Caco-2 (cell line): Measurements from ENCODE around the gene LRRC14B. TPM values are rescaled to one million over a fixed set of nuclear protein-coding genes. Genes with fewer than 3 reads are reported as not detected.

Experiments used
- BruUV-seq: library from RNA; stranded (reverse); fragments of 400-500 nt; replicated peaks from 2 replicates; lab custom pipeline; 2021; lab: Mats Ljungman, UMichigan
- CTCF ChIA-PET: fragments of 300-600 bp; sonication (Branson Sonifier 250); formaldehyde crosslinking; loops from one replicate; lab custom pipeline; 2022; ENCODE audit warnings: antibody characterized with exemption; lab: Charles Lee
- POLR2A ChIA-PET: fragments of 300-600 bp; sonication (Branson Sonifier 250); formaldehyde crosslinking; loops from one replicate; lab custom pipeline; 2022; ENCODE audit warnings: antibody characterized with exemption; lab: Charles Lee
- DNase-seq, 2 experiments: peaks; one replicate each; pipeline versions ENCODE4 v3.0.0 to v3.0.0-alpha.2; 2020 to 2022
- H3K27me3 ChIP-seq: replicated peaks from 2 replicates; pipeline ENCODE4 v1.6.0; 2011; ENCODE audit warnings: low read length; ENCODE audit not compliant: control insufficient read depth, insufficient read depth
- H3K36me3 ChIP-seq: 2 replicates; pipeline ENCODE4 v1.5.1; 2011; ENCODE audit warnings: low read length; ENCODE audit not compliant: control insufficient read depth, insufficient read depth
- H3K4me1 ChIP-seq: fragments of 250-450 bp; sonication (Bioruptor Pico); 2 replicates; pipeline ENCODE4 v1.5.1; 2020; ENCODE audit warnings: mild to moderate bottlenecking
- H3K4me3 ChIP-seq: 2 replicates; pipeline ENCODE4 v1.5.1; 2011; ENCODE audit warnings: low read depth, mild to moderate bottlenecking, control low read depth, low read length
- H3K9me3 ChIP-seq: fragments of 250-450 bp; sonication (Bioruptor Pico); 2 replicates; pipeline ENCODE4 v1.5.1; 2020; ENCODE audit warnings: mild to moderate bottlenecking, moderate library complexity
- H3K27ac Mint-ChIP-seq: one replicate; pipeline ENCODE4 v1.8.0; 2022; ENCODE audit warnings: mixed read lengths; ENCODE audit not compliant: unreplicated experiment
- H3K27me3 Mint-ChIP-seq: one replicate; pipeline ENCODE4 v1.8.0; 2022; ENCODE audit warnings: mixed read lengths; ENCODE audit not compliant: insufficient read depth, unreplicated experiment
- H3K36me3 Mint-ChIP-seq: one replicate; pipeline ENCODE4 v1.8.0; 2022; ENCODE audit warnings: mild to moderate bottlenecking, mixed read lengths; ENCODE audit not compliant: insufficient read depth, unreplicated experiment
- H3K4me1 Mint-ChIP-seq: one replicate; pipeline ENCODE4 v1.8.0; 2022; ENCODE audit warnings: low read depth, mixed read lengths; ENCODE audit not compliant: unreplicated experiment
- H3K4me3 Mint-ChIP-seq: one replicate; pipeline ENCODE4 v1.8.0; 2022; ENCODE audit warnings: mild to moderate bottlenecking, moderate library complexity, mixed read lengths; ENCODE audit not compliant: unreplicated experiment
- H3K9me3 Mint-ChIP-seq: one replicate; pipeline ENCODE4 v1.8.0; 2022; ENCODE audit warnings: mixed read lengths; ENCODE audit not compliant: unreplicated experiment
- intact Hi-C: fragments of 100-400 bp; cut with micrococcal nuclease; formaldehyde crosslinking; loops from one replicate; pipeline ENCODE4 v1.10.0; 2022; ENCODE audit not compliant: unreplicated experiment
- total RNA-seq: library from RNA; stranded (reverse); gene quantifications from 2 replicates; pipeline ENCODE4 v1.2.3, GENCODE V29; 2022
- TF ChIP-seq, protein P1 (sequence below), 2 experiments: fragments of 200-600 bp in 1 of 2; IDR thresholded peaks; 1 replicate in 1 of 2; 2 replicates in 1 of 2; pipeline versions ENCODE4 v1.5.1 to v1.8.0; 2011 to 2022; ENCODE audit warnings: antibody characterized with exemption in 1 of 2, control low read depth in 1 of 2, inconsistent platforms in 1 of 2, low read depth in 1 of 2, low read length in 1 of 2, mild to moderate bottlenecking in 1 of 2, moderate library complexity in 1 of 2; ENCODE audit not compliant: insufficient read depth in 1 of 2, severe bottlenecking in 1 of 2, unreplicated experiment in 1 of 2

Gene LRRC14B
- total RNA-seq, 1 experiment from 2014 or later = not detected

DNA sequence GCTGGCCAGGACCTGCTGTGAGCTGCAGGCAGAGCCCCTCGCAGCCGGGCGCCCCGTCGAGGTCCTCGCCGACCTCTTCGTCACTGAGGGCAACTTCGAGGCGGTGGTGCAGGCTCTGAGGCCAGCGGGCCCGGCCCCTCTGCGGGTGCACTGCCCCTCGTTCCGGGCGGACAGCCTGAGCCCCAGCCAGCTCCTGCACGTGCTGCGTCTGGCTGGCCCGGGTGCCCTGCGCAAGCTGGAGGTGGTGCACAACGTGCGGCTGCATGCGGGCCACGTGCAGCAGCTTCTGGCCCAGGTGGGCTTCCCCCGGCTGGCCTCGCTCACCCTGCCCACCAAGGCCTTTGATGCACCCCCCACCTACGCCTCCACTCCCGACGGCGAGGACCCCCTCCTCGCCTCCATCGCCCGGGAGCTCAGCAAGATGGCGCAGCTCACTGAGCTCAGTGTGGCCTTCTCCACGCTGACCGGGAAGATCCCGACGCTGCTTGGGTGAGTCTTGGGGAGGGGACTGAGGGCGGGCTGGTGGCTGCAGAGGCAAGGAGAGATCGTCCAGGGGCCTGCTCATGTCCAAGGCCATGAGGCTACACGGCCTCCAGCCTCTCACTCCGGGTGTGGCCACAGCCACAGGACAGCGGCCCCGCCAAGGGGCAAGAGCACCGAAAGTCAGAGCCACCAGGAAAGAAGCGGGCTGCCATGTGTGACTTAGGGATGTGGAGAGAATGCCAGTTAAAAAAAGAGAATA, 825 bp downstream of the LRRC14B start:
- no peaks in the 10 kb centered on the region for H3K4me1 ChIP-seq
- H3K27me3 Mint-ChIP-seq = no peaks in the 10 kb centered on the region
- H3K4me3 Mint-ChIP-seq = no peak overlapping the region
- H3K27me3 ChIP-seq = no peaks in the 10 kb centered on the region
- H3K9me3 Mint-ChIP-seq = no peaks in the 10 kb centered on the region
- H3K4me1 Mint-ChIP-seq = peaks cover 8% of the 10 kb centered on the region
- no peak overlapping the region for H3K4me3 ChIP-seq
- no peaks in the 10 kb centered on the region for H3K36me3 ChIP-seq
- ChIA-PET POLR2A (interaction anchor here (0.6 kb wide), 1 partner anchor 466 kb away, joined by 3 read pairs; no protein-coding TSS in a partner anchor), CTCF (no interaction called here)
- H3K9me3 ChIP-seq = no peaks in the 10 kb centered on the region
- intact Hi-C loops = no loop called here
- H3K27ac Mint-ChIP-seq = no peak overlapping the region
- TF ChIP-seq, protein P1, sequence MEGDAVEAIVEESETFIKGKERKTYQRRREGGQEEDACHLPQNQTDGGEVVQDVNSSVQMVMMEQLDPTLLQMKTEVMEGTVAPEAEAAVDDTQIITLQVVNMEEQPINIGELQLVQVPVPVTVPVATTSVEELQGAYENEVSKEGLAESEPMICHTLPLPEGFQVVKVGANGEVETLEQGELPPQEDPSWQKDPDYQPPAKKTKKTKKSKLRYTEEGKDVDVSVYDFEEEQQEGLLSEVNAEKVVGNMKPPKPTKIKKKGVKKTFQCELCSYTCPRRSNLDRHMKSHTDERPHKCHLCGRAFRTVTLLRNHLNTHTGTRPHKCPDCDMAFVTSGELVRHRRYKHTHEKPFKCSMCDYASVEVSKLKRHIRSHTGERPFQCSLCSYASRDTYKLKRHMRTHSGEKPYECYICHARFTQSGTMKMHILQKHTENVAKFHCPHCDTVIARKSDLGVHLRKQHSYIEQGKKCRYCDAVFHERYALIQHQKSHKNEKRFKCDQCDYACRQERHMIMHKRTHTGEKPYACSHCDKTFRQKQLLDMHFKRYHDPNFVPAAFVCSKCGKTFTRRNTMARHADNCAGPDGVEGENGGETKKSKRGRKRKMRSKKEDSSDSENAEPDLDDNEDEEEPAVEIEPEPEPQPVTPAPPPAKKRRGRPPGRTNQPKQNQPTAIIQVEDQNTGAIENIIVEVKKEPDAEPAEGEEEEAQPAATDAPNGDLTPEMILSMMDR (IDR thresholded peaks at IDR 0.05; ENCODE audit: insufficient read depth in 1 of 2, low read depth in 1 of 2, low read length in 1 of 2, severe bottlenecking in 1 of 2, unreplicated experiment in 1 of 2) = no peak
- no TSS peak for BruUV-seq
- no peak for DNase-seq
- peaks cover 6% of the 10 kb centered on the region for H3K36me3 Mint-ChIP-seq

DNA sequence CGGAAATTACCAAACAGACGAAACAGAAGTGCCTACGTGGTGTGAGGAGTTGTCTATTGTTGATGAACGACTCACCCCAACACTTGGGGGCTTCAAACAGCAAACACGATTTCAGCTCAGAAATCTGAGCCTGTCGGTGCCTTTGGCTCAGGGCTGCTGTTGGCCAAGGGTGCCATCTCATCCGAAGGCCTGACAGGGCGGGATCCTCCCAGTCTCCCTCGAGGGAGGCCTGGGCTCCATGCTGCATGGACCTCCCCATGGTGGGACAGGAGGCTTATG, 1.3 kb downstream of the LRRC14B start:
- TF ChIP-seq, protein P1 (IDR thresholded peaks at IDR 0.05; ENCODE audit: insufficient read depth in 1 of 2, low read depth in 1 of 2, low read length in 1 of 2, severe bottlenecking in 1 of 2, unreplicated experiment in 1 of 2) = no peak
- intact Hi-C loops = no loop called here
- Mint-ChIP-seq H3K27me3 (no peaks in the 10 kb centered on the region), H3K4me1 (peaks cover 8% of the 10 kb centered on the region), H3K9me3 (no peaks in the 10 kb centered on the region), H3K4me3 (no peak overlapping the region), H3K27ac (no peak overlapping the region), H3K36me3 (peaks cover 6% of the 10 kb centered on the region)
- ChIA-PET CTCF (no interaction called here), POLR2A (no interaction called here)
- Histone ChIP-seq H3K4me3 (no peak overlapping the region), H3K36me3 (no peaks in the 10 kb centered on the region), H3K9me3 (no peaks in the 10 kb centered on the region), H3K27me3 (no peaks in the 10 kb centered on the region), H3K4me1 (no peaks in the 10 kb centered on the region)
- BruUV-seq = no TSS peak
- DNase-seq = no peak

DNA sequence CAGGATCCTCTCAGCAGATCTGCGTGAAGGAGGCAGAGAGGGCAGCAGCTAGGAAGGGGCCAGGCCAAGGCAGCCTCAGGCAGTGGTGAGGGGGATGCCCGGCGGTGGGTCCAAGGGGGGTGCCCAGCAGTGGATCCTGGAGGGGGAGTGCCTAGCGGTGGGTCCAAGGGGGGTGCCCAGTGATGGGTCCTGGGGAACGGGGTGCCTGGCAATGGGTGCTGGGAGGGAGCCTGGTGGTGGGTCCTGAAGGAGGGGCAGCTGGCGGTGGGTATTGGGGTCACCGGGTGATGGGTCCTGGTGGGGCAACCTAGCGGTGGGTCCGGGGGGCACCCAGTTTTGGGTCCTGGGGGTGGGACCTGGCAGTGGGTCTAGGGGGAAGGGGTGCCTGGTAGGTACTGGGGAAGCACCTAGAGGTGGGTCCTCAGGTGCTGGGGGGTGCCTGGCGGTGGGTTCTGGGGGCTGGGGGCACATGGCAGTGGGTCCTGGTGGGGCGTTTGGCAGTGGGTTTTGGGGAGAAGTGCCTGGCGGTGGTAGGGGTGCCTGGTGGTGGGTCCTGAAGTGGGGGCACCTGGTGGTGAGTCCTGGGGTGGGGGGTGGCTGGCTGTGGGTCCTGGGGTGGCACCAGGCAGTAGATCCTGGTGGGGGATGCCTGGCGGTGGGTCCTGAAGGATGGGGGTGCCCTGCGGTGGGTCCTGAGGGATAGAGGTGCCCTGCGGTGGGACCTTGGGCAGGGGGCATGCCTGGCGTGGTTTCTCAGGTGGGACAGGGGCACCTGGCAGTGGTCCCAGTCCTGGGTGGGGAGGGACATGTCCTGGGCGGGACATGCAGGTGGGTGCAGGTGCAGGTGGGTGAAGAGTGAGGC, 1.9 kb downstream of the LRRC14B start:
- no peaks in the 10 kb centered on the region for H3K4me1 ChIP-seq
- Mint-ChIP-seq H3K27me3 (no peaks in the 10 kb centered on the region), H3K4me1 (peaks cover 8% of the 10 kb centered on the region), H3K9me3 (no peaks in the 10 kb centered on the region), H3K36me3 (peaks cover 6% of the 10 kb centered on the region), H3K4me3 (no peak overlapping the region), H3K27ac (no peak overlapping the region)
- intact Hi-C loops = no loop called here
- no peak overlapping the region for H3K4me3 ChIP-seq
- ChIA-PET CTCF (no interaction called here), POLR2A (no interaction called here)
- BruUV-seq = no TSS peak
- H3K36me3 ChIP-seq = no peaks in the 10 kb centered on the region
- H3K9me3 ChIP-seq = no peaks in the 10 kb centered on the region
- TF ChIP-seq, protein P1 (IDR thresholded peaks at IDR 0.05; ENCODE audit: insufficient read depth in 1 of 2, low read depth in 1 of 2, low read length in 1 of 2, severe bottlenecking in 1 of 2, unreplicated experiment in 1 of 2) = no peak
- no peaks in the 10 kb centered on the region for H3K27me3 ChIP-seq
- no peak for DNase-seq
